Measurements from ENCODE around the gene ACY1.
"Not testable (repeated sequence)": the region's sequence is repeated elsewhere in the genome, so short reads cannot be mapped to it uniquely, and the experiment has no call there.

Gene ACY1

DNA sequence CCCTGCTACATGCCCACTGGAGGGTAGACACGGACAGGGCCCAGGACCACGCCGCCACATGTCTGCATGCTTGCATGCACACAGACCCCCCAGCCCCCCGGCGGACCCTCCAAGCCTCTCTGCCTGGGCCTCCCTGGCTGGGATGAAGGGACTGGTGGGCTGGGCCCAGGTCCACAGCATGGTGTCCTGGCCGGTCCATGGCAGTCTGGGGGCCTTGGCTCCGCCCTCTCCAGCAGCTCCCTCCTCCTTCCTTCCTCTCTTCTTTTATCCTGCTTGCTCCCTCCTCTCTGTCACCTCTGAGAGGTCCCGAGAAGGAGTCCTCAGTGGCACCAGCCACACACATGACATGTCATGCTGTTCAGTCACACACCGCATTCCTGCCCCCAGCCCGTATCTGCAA is 48.6 kb downstream of the ACY1 start:
- no peak for DNase-seq (ENCODE audit: low read depth)
- H3K4me3 ChIP-seq (ENCODE audit: control insufficient read depth, low read depth, low read length), result no peak overlapping the region
- TF ChIP-seq, protein P1, sequence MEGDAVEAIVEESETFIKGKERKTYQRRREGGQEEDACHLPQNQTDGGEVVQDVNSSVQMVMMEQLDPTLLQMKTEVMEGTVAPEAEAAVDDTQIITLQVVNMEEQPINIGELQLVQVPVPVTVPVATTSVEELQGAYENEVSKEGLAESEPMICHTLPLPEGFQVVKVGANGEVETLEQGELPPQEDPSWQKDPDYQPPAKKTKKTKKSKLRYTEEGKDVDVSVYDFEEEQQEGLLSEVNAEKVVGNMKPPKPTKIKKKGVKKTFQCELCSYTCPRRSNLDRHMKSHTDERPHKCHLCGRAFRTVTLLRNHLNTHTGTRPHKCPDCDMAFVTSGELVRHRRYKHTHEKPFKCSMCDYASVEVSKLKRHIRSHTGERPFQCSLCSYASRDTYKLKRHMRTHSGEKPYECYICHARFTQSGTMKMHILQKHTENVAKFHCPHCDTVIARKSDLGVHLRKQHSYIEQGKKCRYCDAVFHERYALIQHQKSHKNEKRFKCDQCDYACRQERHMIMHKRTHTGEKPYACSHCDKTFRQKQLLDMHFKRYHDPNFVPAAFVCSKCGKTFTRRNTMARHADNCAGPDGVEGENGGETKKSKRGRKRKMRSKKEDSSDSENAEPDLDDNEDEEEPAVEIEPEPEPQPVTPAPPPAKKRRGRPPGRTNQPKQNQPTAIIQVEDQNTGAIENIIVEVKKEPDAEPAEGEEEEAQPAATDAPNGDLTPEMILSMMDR (conservative IDR thresholded peaks at IDR 0.05; ENCODE audit: control insufficient read depth, insufficient read depth, low read depth, low read length), result no peak

DNA sequence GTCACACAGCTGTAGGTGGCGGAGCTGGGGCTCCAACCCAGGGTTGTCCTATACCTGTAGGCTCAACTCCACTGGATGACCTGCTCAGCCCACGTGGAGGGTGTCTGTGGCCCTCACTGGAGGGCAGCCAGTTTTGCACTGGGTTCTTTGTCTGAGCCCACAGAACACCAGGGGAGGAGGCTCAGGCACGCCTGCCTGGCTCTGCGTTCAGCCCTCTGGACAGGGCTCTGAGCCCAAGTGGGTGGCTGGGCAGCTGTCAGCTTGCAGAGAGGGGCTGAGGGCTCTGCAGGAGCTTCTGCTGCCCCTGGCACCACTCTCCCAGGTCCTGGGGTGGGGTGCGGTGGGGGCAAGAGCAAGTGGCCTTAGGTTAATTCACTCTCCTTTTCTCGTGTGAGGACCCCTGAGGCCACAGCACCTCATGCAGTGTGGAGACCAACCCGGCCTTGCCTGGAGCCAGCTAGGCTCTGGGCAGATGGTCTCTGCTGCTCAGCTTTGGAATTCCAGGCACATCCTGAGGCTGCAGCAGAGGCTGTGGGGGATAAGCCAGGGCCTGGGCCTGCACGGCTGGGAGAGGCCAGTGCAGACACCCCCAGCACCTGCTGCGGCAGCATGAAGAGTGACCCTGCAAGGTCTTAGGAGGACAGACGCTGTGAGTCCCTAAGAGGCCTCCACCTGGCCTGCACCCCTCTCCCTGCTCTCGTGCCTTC is 49.5 kb downstream of the ACY1 start:
- DNase-seq (ENCODE audit: low read depth), result no peak
- TF ChIP-seq, protein P1 (conservative IDR thresholded peaks at IDR 0.05; ENCODE audit: control insufficient read depth, insufficient read depth, low read depth, low read length), result no peak
- H3K4me3 ChIP-seq (ENCODE audit: control insufficient read depth, low read depth, low read length), result no peak overlapping the region

DNA sequence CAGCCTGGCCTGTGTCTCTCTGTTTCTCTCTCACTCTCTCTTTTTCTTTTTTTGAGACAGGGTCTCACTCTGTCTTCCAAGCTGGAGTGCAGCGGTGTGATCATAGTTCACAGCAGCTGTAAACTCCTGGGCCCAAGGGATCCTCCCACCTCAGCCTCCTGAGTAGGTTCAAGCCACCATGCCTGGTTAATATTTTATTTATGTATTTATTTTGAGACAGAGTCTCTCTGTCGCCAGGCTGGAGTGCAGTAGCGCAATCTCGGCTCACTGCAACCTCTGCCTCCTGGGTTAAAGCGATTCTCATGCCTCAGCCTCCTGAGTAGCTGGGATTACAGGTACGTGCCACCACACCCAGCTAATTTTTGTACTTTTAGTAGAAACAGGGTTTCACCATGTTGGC is 50.4 kb downstream of the ACY1 start:
- DNase-seq (ENCODE audit: low read depth); H3K4me3 ChIP-seq (ENCODE audit: control insufficient read depth, low read depth, low read length): not testable (repeated sequence)

DNA sequence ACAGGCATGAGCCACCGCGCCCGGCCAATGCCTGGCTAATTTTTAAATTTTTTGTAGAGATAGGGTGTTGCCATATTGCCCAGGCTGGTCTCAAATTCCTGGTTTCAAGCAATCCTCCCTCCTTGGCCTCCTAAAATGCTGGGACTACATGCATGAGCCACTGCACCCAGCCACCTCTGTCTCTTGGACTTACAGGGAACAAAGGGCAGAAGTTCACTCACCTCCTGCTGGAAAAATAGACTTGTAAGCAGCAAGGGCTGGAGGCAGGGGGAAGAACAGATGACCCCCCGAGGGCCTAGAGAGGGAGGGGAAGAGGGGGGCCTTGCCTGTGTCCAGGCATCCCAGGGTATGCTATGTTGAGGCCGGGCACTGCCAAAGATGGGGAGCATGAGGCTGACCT is 50.9 kb downstream of the ACY1 start:
- no peak for DNase-seq (ENCODE audit: low read depth)
- TF ChIP-seq, protein P1 (conservative IDR thresholded peaks at IDR 0.05; ENCODE audit: control insufficient read depth, insufficient read depth, low read depth, low read length), result no peak
- H3K4me3 ChIP-seq (ENCODE audit: control insufficient read depth, low read depth, low read length), result no peak overlapping the region

DNA sequence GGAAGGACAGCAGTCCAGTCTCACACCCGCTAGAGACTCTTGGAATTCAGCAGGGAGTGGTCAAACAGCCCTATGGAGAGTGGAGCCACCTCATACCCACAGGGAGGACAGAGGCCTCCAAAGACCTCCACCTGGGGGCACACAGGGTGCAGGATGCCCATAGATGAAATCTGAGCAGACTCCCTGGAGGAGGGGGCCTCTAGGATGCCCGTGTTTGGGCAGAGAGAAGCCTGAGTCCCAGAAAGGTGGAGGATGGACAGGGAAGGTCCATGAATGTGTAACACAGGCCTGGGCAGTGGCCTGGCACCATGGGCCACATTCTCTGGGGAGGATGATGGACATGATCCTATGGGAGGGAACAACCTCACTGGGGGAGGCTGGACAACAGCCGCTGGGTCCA is 51.3 kb downstream of the ACY1 start:
- no peak for DNase-seq (ENCODE audit: low read depth)
- H3K4me3 ChIP-seq (ENCODE audit: control insufficient read depth, low read depth, low read length), result no peak overlapping the region
- TF ChIP-seq, protein P1 (conservative IDR thresholded peaks at IDR 0.05; ENCODE audit: control insufficient read depth, insufficient read depth, low read depth, low read length), result no peak

DNA sequence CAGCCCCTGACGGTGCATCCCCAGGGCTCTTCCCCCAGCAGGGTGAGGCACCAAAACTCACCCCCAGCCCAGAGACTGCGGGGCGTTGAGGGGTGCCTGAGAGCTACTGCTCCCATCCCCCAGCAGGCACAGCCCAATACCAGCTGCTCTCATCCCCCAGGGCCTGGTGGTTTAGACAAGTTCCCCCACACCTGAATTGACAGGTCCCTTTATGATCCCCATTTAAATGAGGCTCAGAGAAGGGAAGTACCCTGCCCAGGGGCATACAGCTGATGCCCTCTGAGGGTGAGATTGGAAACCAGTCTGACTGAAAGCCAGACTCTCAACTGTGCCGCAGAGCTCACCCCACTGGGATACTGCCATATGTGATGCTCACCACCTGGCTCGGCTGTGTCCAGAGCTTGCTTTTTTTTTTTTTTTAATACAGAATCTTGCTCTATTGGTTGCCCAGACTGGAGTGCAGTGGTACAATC is 52.9 kb downstream of the ACY1 start:
- H3K4me3 ChIP-seq (ENCODE audit: control insufficient read depth, low read depth, low read length), result no peak overlapping the region
- DNase-seq (ENCODE audit: low read depth), result no peak
- TF ChIP-seq, protein P1 (conservative IDR thresholded peaks at IDR 0.05; ENCODE audit: control insufficient read depth, insufficient read depth, low read depth, low read length), result no peak

DNA sequence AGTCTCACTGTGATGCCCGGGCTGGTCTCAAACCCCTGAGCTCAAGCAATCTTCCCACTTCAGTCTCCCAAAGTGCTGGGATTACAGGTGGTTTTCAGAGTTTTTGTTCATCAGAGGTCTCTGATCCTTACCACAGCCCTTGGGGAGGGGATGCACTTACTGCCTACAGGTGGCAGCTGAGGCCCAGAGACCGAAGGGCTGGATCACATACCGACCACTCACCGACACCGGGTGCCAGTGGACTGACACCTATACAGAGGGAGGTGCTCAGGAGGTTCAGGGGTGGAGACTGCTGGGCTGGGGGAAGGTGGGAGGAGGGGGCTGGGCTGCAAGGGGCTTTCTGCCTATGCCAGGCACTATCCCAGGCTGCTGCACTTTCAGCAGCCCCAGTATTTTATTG is 53.5 kb downstream of the ACY1 start:
- no peak overlapping the region for H3K4me3 ChIP-seq (ENCODE audit: control insufficient read depth, low read depth, low read length)
- DNase-seq (ENCODE audit: low read depth), result no peak
- TF ChIP-seq, protein P1 (conservative IDR thresholded peaks at IDR 0.05; ENCODE audit: control insufficient read depth, insufficient read depth, low read depth, low read length), result no peak
